ENCODE results near the gene EEF1A2.

Gene EEF1A2

DNA sequence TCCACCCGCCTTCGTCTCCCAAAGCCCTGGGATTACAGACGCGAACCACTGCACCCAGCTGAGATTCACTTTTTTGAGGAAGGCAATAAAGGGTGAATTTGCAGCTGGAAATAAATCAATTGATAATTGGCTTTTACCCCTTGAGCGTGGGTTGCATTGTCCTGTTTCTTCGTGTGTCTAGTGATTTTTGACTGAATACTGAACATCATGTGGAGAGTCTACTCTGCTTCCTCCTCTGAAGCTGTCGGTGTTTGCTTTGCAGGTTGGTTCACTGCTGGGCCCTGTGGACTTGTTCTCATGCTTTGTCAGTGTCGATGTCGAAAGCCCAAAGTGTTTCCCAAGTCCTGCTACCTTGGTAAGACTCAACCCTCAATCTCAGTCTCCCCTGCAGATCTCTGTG lies 5.8 kb upstream of the EEF1A2 start:
- TF ChIP-seq CREB1 (IDR thresholded peaks at IDR 0.05; ENCODE audit: low read depth) (no peak), TEAD4 (IDR thresholded peaks at IDR 0.05) (no peak), YY1 (IDR thresholded peaks at IDR 0.05; ENCODE audit: low read depth) (no peak)
- TF ChIP-seq, protein P1, sequence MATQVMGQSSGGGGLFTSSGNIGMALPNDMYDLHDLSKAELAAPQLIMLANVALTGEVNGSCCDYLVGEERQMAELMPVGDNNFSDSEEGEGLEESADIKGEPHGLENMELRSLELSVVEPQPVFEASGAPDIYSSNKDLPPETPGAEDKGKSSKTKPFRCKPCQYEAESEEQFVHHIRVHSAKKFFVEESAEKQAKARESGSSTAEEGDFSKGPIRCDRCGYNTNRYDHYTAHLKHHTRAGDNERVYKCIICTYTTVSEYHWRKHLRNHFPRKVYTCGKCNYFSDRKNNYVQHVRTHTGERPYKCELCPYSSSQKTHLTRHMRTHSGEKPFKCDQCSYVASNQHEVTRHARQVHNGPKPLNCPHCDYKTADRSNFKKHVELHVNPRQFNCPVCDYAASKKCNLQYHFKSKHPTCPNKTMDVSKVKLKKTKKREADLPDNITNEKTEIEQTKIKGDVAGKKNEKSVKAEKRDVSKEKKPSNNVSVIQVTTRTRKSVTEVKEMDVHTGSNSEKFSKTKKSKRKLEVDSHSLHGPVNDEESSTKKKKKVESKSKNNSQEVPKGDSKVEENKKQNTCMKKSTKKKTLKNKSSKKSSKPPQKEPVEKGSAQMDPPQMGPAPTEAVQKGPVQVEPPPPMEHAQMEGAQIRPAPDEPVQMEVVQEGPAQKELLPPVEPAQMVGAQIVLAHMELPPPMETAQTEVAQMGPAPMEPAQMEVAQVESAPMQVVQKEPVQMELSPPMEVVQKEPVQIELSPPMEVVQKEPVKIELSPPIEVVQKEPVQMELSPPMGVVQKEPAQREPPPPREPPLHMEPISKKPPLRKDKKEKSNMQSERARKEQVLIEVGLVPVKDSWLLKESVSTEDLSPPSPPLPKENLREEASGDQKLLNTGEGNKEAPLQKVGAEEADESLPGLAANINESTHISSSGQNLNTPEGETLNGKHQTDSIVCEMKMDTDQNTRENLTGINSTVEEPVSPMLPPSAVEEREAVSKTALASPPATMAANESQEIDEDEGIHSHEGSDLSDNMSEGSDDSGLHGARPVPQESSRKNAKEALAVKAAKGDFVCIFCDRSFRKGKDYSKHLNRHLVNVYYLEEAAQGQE (IDR thresholded peaks at IDR 0.05; ENCODE audit: low read depth), result no peak
- TF ChIP-seq, protein P2, sequence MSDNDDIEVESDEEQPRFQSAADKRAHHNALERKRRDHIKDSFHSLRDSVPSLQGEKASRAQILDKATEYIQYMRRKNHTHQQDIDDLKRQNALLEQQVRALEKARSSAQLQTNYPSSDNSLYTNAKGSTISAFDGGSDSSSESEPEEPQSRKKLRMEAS (IDR thresholded peaks at IDR 0.05), result no peak

GRCh38 chr20:63503524-63503923 lies 4.6 kb upstream of the EEF1A2 start:
- no peak for TF ChIP-seq CREB1 (IDR thresholded peaks at IDR 0.05; ENCODE audit: low read depth)
- TF ChIP-seq YY1 (IDR thresholded peaks at IDR 0.05; ENCODE audit: low read depth), result no peak
- no peak for TF ChIP-seq TEAD4 (IDR thresholded peaks at IDR 0.05)
- TF ChIP-seq EGR1 (IDR thresholded peaks at IDR 0.05), result no peak
- TF ChIP-seq TAF1 (IDR thresholded peaks at IDR 0.05; ENCODE audit: low read depth), result no peak
- no peak for TF ChIP-seq USF1 (IDR thresholded peaks at IDR 0.05)
- no peak for TF ChIP-seq ZBTB7A (IDR thresholded peaks at IDR 0.05; ENCODE audit: low read depth)

GRCh38 chr20:63502671-63503172 lies 3.8 kb upstream of the EEF1A2 start:
- TF ChIP-seq EP300 (IDR thresholded peaks at IDR 0.05; ENCODE audit: borderline replicate concordance), result no peak
- no peak for TF ChIP-seq FOXM1 (IDR thresholded peaks at IDR 0.05; ENCODE audit: borderline replicate concordance, low read depth)
- TF ChIP-seq YY1 (IDR thresholded peaks at IDR 0.05; ENCODE audit: low read depth), result no peak
- TF ChIP-seq CREB1 (IDR thresholded peaks at IDR 0.05; ENCODE audit: low read depth), result no peak
- TF ChIP-seq RAD21 (IDR thresholded peaks at IDR 0.05; ENCODE audit: low read depth), result no peak
- TF ChIP-seq, protein P1 (IDR thresholded peaks at IDR 0.05; ENCODE audit: low read depth), result no peak
- TF ChIP-seq TCF12 (IDR thresholded peaks at IDR 0.05; ENCODE audit: low read depth), result no peak
- no peak for TF ChIP-seq CEBPB (IDR thresholded peaks at IDR 0.05)
- TF ChIP-seq, protein P2 (IDR thresholded peaks at IDR 0.05), result no peak
- no peak for TF ChIP-seq TEAD4 (IDR thresholded peaks at IDR 0.05)
- TF ChIP-seq EGR1 (IDR thresholded peaks at IDR 0.05), result no peak
- TF ChIP-seq ZBTB7A (IDR thresholded peaks at IDR 0.05; ENCODE audit: low read depth), result no peak
- no peak for TF ChIP-seq USF1 (IDR thresholded peaks at IDR 0.05)
- no peak for TF ChIP-seq TAF1 (IDR thresholded peaks at IDR 0.05; ENCODE audit: low read depth)
- TF ChIP-seq NFIC (IDR thresholded peaks at IDR 0.05), result no peak

- TF ChIP-seq ZBTB7A (IDR thresholded peaks at IDR 0.05; ENCODE audit: low read depth) (no peak), USF1 (IDR thresholded peaks at IDR 0.05) (no peak), CREB1 (IDR thresholded peaks at IDR 0.05; ENCODE audit: low read depth) (no peak), RAD21 (IDR thresholded peaks at IDR 0.05; ENCODE audit: low read depth) (no peak), NFIC (IDR thresholded peaks at IDR 0.05) (no peak), TCF12 (IDR thresholded peaks at IDR 0.05; ENCODE audit: low read depth) (no peak), CEBPB (IDR thresholded peaks at IDR 0.05) (no peak), TAF1 (IDR thresholded peaks at IDR 0.05; ENCODE audit: low read depth) (no peak), EGR1 (IDR thresholded peaks at IDR 0.05) (no peak), EP300 (IDR thresholded peaks at IDR 0.05; ENCODE audit: borderline replicate concordance) (no peak), TEAD4 (IDR thresholded peaks at IDR 0.05) (no peak)
- TF ChIP-seq, protein P2 (IDR thresholded peaks at IDR 0.05), result no peak
Observed at GRCh38 chr20:63501818-63502670, 3.2 kb upstream of the EEF1A2 start.
